ENCODE measurements around the gene CAP2.

GRCh38 chr6:17565399-17565798 lies 172.0 kb downstream of the CAP2 start:
- TF ChIP-seq TEAD1 (CRISPR knock-in tag; IDR thresholded peaks at IDR 0.05), result no peak
- no peak for TF ChIP-seq CTCF (IDR thresholded peaks at IDR 0.05)
- no peak for TF ChIP-seq ZNF121 (CRISPR knock-in tag; IDR thresholded peaks at IDR 0.05)
- TF ChIP-seq ZNF416 (CRISPR knock-in tag; IDR thresholded peaks at IDR 0.05), result no peak
- TF ChIP-seq, protein P1, sequence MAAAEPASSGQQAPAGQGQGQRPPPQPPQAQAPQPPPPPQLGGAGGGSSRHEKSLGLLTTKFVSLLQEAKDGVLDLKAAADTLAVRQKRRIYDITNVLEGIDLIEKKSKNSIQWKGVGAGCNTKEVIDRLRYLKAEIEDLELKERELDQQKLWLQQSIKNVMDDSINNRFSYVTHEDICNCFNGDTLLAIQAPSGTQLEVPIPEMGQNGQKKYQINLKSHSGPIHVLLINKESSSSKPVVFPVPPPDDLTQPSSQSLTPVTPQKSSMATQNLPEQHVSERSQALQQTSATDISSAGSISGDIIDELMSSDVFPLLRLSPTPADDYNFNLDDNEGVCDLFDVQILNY (CRISPR knock-in tag; IDR thresholded peaks at IDR 0.05), result no peak
- no peak for TF ChIP-seq ATF3 (CRISPR knock-in tag; conservative IDR thresholded peaks at IDR 0.05)
- TF ChIP-seq, protein P2, sequence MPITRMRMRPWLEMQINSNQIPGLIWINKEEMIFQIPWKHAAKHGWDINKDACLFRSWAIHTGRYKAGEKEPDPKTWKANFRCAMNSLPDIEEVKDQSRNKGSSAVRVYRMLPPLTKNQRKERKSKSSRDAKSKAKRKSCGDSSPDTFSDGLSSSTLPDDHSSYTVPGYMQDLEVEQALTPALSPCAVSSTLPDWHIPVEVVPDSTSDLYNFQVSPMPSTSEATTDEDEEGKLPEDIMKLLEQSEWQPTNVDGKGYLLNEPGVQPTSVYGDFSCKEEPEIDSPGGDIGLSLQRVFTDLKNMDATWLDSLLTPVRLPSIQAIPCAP (CRISPR knock-in tag; IDR thresholded peaks at IDR 0.05), result no peak
- no peak for TF ChIP-seq TEAD4 (CRISPR knock-in tag; IDR thresholded peaks at IDR 0.05)
- no peak for TF ChIP-seq ZNF138 (CRISPR knock-in tag; conservative IDR thresholded peaks at IDR 0.05)
- TF ChIP-seq CBFB (CRISPR knock-in tag; IDR thresholded peaks at IDR 0.05; ENCODE audit: low read depth), result no peak
- no peak for TF ChIP-seq AFF4 (CRISPR knock-in tag; IDR thresholded peaks at IDR 0.05; ENCODE audit: borderline replicate concordance)
